Gastrocnemius medialis (tissue), 4 donors: ENCODE data around the gene ASPG. TPM values are rescaled to one million over a fixed set of nuclear protein-coding genes. Genes with fewer than 3 reads are reported as not detected.

Source experiments
- ATAC-seq, 2 donors: fragments of 150-250 bp; one replicate each; pipeline ENCODE4 v1.9.1; 2016
- DNase-seq, 2 donors: peaks; one replicate each; pipeline ENCODE4 v3.0.0-alpha.2; 2019
- H3K27ac ChIP-seq, 4 donors: fragments of 200-600 bp; sonication (generic); 1 replicate in 1 of 4; 2 replicates in 3 of 4; pipeline ENCODE4 v1.5.1; 2016 to 2018; ENCODE audit warnings: mild to moderate bottlenecking in 2 of 4, moderate library complexity in 1 of 4
- H3K27me3 ChIP-seq, 3 donors: fragments of 200-600 bp; sonication (generic) in 2 of 3; 1 replicate in 1 of 3; 2 replicates in 2 of 3; pipeline versions ENCODE4 v1.5.1 to v1.6.0; 2016 to 2019; ENCODE audit warnings: mild to moderate bottlenecking in 1 of 3, moderate library complexity in 1 of 3
- H3K36me3 ChIP-seq, 2 donors: fragments of 200-600 bp; sonication (generic) in 1 of 2; one replicate each; pipeline ENCODE4 v1.5.1; 2017 to 2018
- H3K4me1 ChIP-seq, 2 donors: fragments of 200-600 bp; sonication (generic) in 1 of 2; one replicate each; pipeline ENCODE4 v1.5.1; 2016 to 2017; ENCODE audit warnings: mild to moderate bottlenecking in 2 of 2
- H3K4me3 ChIP-seq, 4 donors: fragments of 200-600 bp; sonication (generic) in 3 of 4; 1 replicate in 1 of 4; 2 replicates in 3 of 4; pipeline ENCODE4 v1.5.1; 2016 to 2019; ENCODE audit warnings: mild to moderate bottlenecking in 2 of 4
- H3K9me3 ChIP-seq, 3 donors: fragments of 200-600 bp; sonication (generic) in 2 of 3; 1 replicate in 1 of 3; 2 replicates in 2 of 3; pipeline ENCODE4 v1.5.1; 2016 to 2019
- CTCF ChIP-seq, 5 experiments: fragments of 450-650 bp in 3 of 5; fragments of 200-600 bp in 2 of 5; sonication (generic) in 2 of 5; IDR thresholded peaks in 4 of 5; conservative IDR thresholded peaks in 1 of 5; 1 replicate in 4 of 5; 2 replicates in 1 of 5; pipeline ENCODE4 v1.5.1; 2016 to 2019; ENCODE audit warnings: antibody characterized with exemption in 5 of 5, mild to moderate bottlenecking in 3 of 5, moderate library complexity in 3 of 5
- POLR2A ChIP-seq, 2 donors: fragments of 450-650 bp; IDR thresholded peaks; one replicate each; pipeline ENCODE4 v1.6.1; 2017; ENCODE audit warnings: antibody characterized with exemption in 2 of 2, mild to moderate bottlenecking in 2 of 2, moderate library complexity in 2 of 2
- in situ Hi-C, 4 donors: fragments of 200-750 bp; cut with MboI; loops; one replicate each; pipeline versions ENCODE4 v1.15.0 to v1.8.0; 2017; ENCODE audit warnings: low sequenced_read_pairs in 4 of 4
- intact Hi-C: fragments of 100-400 bp; cut with DNase I; formaldehyde crosslinking; loops from one replicate; pipeline ENCODE4 v1.15.1; 2023; ENCODE audit warnings: low total_unique reads
- total RNA-seq, 4 donors: library from RNA; depleted of rRNA; stranded (reverse); fragments of >200 nt; gene quantifications; one replicate each; pipeline versions ENCODE4 v1.1.0 to v1.2.3, GENCODE V29; 2016

The ASPG gene
- total RNA-seq, 4 donors from 2014 or later: 0.20 TPM; not detected in 3

- no peak for DNase-seq
- no peaks in the 10 kb centered on the region for H3K4me1 ChIP-seq
- intact Hi-C loops: no loop called here
Observed at GRCh38 chr14:104098272-104099095, 13.0 kb downstream of the ASPG start.

GRCh38 chr14:104099096-104100041 lies 13.9 kb downstream of the ASPG start:
- in situ Hi-C loops: no loop called here

More at GRCh38 chr14:104098272-104099095, 13.0 kb downstream of the ASPG start:
- no peaks in the 10 kb centered on the region for H3K36me3 ChIP-seq
- no peak overlapping the region for H3K27ac ChIP-seq
- no peak overlapping the region for H3K4me3 ChIP-seq
- no peak for ATAC-seq
- in situ Hi-C loops: no loop called here
- H3K27me3 ChIP-seq: peaks cover 0 to 12% (median 4%) of the 10 kb centered on the region in 3 donors
- TF ChIP-seq CTCF (IDR thresholded peaks at IDR 0.05 in 4 of 5, conservative IDR thresholded peaks at IDR 0.05 in 1 of 5) (no peak), POLR2A (IDR thresholded peaks at IDR 0.05) (no peak)
- H3K9me3 ChIP-seq: no peaks in the 10 kb centered on the region

GRCh38 chr14:104100171-104101085 lies 14.9 kb downstream of the ASPG start:
- no peaks in the 10 kb centered on the region for H3K4me1 ChIP-seq
- in situ Hi-C loops: no loop called here
- intact Hi-C loops: no loop called here
- peaks cover 0 to 1% (median 0%) of the 10 kb centered on the region in 3 donors for H3K27me3 ChIP-seq
- no peak for ATAC-seq
- no peaks in the 10 kb centered on the region for H3K9me3 ChIP-seq
- no peaks in the 10 kb centered on the region for H3K36me3 ChIP-seq
- H3K27ac ChIP-seq: no peak overlapping the region
- DNase-seq: no peak
- no peak overlapping the region for H3K4me3 ChIP-seq
- no peak for TF ChIP-seq CTCF (IDR thresholded peaks at IDR 0.05 in 4 of 5, conservative IDR thresholded peaks at IDR 0.05 in 1 of 5)
- TF ChIP-seq POLR2A (IDR thresholded peaks at IDR 0.05): no peak

More at GRCh38 chr14:104099096-104100041, 13.9 kb downstream of the ASPG start:
- no peak for ATAC-seq
- peaks cover 0 to 12% (median 3%) of the 10 kb centered on the region in 3 donors for H3K27me3 ChIP-seq
- H3K36me3 ChIP-seq: no peaks in the 10 kb centered on the region
- no peak for DNase-seq
- H3K4me3 ChIP-seq: no peak overlapping the region
- intact Hi-C loops: no loop called here
- no peaks in the 10 kb centered on the region for H3K4me1 ChIP-seq
- TF ChIP-seq POLR2A (IDR thresholded peaks at IDR 0.05) (no peak), CTCF (IDR thresholded peaks at IDR 0.05 in 4 of 5, conservative IDR thresholded peaks at IDR 0.05 in 1 of 5) (no peak)
- no peak overlapping the region for H3K27ac ChIP-seq
- no peaks in the 10 kb centered on the region for H3K9me3 ChIP-seq

- intact Hi-C loops (no loop called here), in situ Hi-C loops (no loop called here)
Observed at GRCh38 chr14:104101086-104101621, 15.7 kb downstream of the ASPG start.

More at GRCh38 chr14:104101086-104101621, 15.7 kb downstream of the ASPG start:
- no peak overlapping the region for H3K4me3 ChIP-seq
- H3K4me1 ChIP-seq: no peaks in the 10 kb centered on the region
- TF ChIP-seq CTCF (IDR thresholded peaks at IDR 0.05 in 4 of 5, conservative IDR thresholded peaks at IDR 0.05 in 1 of 5) (no peak), POLR2A (IDR thresholded peaks at IDR 0.05) (no peak)
- no peaks in the 10 kb centered on the region for H3K36me3 ChIP-seq
- H3K27me3 ChIP-seq: no peaks in the 10 kb centered on the region
- no peaks in the 10 kb centered on the region for H3K9me3 ChIP-seq
- H3K27ac ChIP-seq: no peak overlapping the region
- ATAC-seq (no peak), DNase-seq (no peak)
